OCI-LY3 (cell line): ENCODE measurements around the gene KIF1A.

Experiments
- EZH2phosphoT487 ChIP-seq: fragments of 200-600 bp; shearing (Covaris generic); IDR thresholded peaks from 2 replicates; pipeline ENCODE4 v1.6.1; 2018; ENCODE audit warnings: antibody characterized with exemption, mixed run types, low read depth
- TF ChIP-seq, protein P1 (sequence below): fragments of 200-600, 300-600 bp; sonication (generic); IDR thresholded peaks from 2 replicates; pipeline ENCODE4 v1.5.1; 2014; ENCODE audit warnings: antibody characterized with exemption, low read length, low read depth

DNA sequence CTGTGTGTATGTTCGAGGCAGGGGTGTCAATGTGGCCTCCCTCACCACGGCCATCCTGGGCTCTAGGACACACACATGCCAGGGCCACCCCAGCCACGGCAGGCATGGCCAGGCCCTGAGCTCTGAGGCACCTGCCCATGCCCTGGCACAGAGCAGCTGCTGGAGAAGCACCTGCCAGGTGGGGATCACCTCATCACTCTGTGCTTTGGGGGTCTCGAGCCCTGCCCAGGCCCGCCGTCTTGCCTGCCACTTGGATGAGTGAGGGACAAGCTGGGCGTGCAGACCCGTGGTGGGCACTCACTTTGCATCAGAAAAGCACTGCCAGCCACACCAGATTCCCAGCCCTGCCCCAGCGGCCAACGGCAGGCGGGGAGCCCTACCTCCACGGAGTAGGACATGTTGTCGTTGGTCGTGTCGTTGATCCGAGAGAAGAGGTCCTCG lies 33.1 kb downstream of the KIF1A start:
- TF ChIP-seq, protein P1, sequence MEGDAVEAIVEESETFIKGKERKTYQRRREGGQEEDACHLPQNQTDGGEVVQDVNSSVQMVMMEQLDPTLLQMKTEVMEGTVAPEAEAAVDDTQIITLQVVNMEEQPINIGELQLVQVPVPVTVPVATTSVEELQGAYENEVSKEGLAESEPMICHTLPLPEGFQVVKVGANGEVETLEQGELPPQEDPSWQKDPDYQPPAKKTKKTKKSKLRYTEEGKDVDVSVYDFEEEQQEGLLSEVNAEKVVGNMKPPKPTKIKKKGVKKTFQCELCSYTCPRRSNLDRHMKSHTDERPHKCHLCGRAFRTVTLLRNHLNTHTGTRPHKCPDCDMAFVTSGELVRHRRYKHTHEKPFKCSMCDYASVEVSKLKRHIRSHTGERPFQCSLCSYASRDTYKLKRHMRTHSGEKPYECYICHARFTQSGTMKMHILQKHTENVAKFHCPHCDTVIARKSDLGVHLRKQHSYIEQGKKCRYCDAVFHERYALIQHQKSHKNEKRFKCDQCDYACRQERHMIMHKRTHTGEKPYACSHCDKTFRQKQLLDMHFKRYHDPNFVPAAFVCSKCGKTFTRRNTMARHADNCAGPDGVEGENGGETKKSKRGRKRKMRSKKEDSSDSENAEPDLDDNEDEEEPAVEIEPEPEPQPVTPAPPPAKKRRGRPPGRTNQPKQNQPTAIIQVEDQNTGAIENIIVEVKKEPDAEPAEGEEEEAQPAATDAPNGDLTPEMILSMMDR, result no peak
- TF ChIP-seq EZH2phosphoT487, result no peak
